ENCODE measurements around the gene SRP54.

GRCh38 chr14:34933301-34933700 lies 49.5 kb upstream of the SRP54 start:
- no peak for TF ChIP-seq CTCF (IDR thresholded peaks at IDR 0.05)
- TF ChIP-seq POLR2A (IDR thresholded peaks at IDR 0.05), result no peak
- TF ChIP-seq EP300 (IDR thresholded peaks at IDR 0.05), result no peak

Measured in gastroesophageal sphincter (tissue), 3 donors.